GM19463 (cell line): ENCODE measurements around the gene ME2.
"Not testable (repeated sequence)": the region's sequence is repeated elsewhere in the genome, so short reads cannot be mapped to it uniquely, and the experiment has no call there.

Experiments
- ATAC-seq: cut with Tn5 transposase; IDR thresholded peaks from one replicate; pipeline ENCODE4 v1.9.1; 2021; ENCODE audit warnings: mild to moderate bottlenecking, moderate library complexity; ENCODE audit not compliant: unreplicated experiment

The ME2 gene

GRCh38 chr18:50911006-50911405 lies 32.1 kb downstream of the ME2 start:
- no peak for ATAC-seq

- no peak for ATAC-seq
Measured at GRCh38 chr18:50917021-50917420, 38.1 kb downstream of the ME2 start.

GRCh38 chr18:50918153-50918552 lies 39.2 kb downstream of the ME2 start:
- ATAC-seq, result no peak

GRCh38 chr18:50924372-50924771 lies 45.5 kb downstream of the ME2 start:
- no peak for ATAC-seq

GRCh38 chr18:50926521-50926920 lies 47.6 kb downstream of the ME2 start:
- ATAC-seq, result no peak

- no peak for ATAC-seq
Measured at GRCh38 chr18:50928551-50928950, 49.6 kb downstream of the ME2 start.

GRCh38 chr18:50933684-50934083 lies 54.8 kb downstream of the ME2 start:
- ATAC-seq, result no peak

- ATAC-seq, result no peak
Measured at GRCh38 chr18:50934545-50935211, 55.8 kb downstream of the ME2 start.

GRCh38 chr18:50935493-50936191 lies 56.7 kb downstream of the ME2 start:
- no peak for ATAC-seq

GRCh38 chr18:50937183-50937582 lies 58.3 kb downstream of the ME2 start:
- ATAC-seq, result no peak

- no peak for ATAC-seq
Measured at GRCh38 chr18:50938912-50939311, 60.0 kb downstream of the ME2 start.

- no peak for ATAC-seq
Measured at GRCh38 chr18:50944245-50944932, 65.5 kb downstream of the ME2 start.

- ATAC-seq, result not testable (repeated sequence)
Measured at GRCh38 chr18:50945918-50946317, 67.0 kb downstream of the ME2 start.

GRCh38 chr18:50947899-50948298 lies 69.0 kb downstream of the ME2 start:
- no peak for ATAC-seq

GRCh38 chr18:50949185-50949584 lies 70.3 kb downstream of the ME2 start:
- no peak for ATAC-seq

GRCh38 chr18:50950626-50951025 lies 71.7 kb downstream of the ME2 start:
- no peak for ATAC-seq

- no peak for ATAC-seq
Measured at GRCh38 chr18:50953822-50954221, 74.9 kb downstream of the ME2 start.

GRCh38 chr18:50955253-50955652 lies 76.3 kb downstream of the ME2 start:
- ATAC-seq, result no peak

- ATAC-seq, result no peak
Measured at GRCh38 chr18:50956116-50956515, 77.2 kb downstream of the ME2 start.

GRCh38 chr18:50961974-50962373 lies 83.1 kb downstream of the ME2 start:
- no peak for ATAC-seq

- peak; percentile 96 for ATAC-seq
Measured at GRCh38 chr18:50967714-50968661, 89.1 kb downstream of the ME2 start, which contains the start of gene ELAC1. ELAC1 (plus strand) TSS chr18:50968040; CDS start chr18:50974405, 6,365 bp downstream.
